GM19238 (cell line): ENCODE results near the gene LPP.

Experiments used
- DNase-seq: peaks from one replicate; pipeline ENCODE4 v3.0.0; 2011; ENCODE audit warnings: low spot score; ENCODE audit not compliant: insufficient read length

The LPP gene

DNA sequence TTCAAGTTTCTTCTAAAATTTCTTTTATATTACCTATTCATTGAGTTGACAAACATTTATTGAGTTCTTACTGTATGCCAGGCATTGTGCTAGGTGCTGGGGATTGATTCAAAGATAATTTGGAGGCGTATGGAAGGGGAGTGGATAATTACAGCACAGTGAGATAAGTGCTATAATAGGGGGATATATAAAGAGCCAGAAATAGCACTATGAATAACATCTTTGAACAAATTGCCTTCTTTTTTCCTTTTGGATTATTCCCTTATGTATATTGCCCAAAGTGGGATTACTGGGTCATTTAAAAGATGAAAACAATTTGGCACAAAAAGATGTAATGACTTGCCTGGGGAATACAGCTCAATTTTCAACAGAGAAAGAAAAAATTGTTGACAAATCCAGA, 64.6 kb downstream of the LPP start:
- no peak for DNase-seq

DNA sequence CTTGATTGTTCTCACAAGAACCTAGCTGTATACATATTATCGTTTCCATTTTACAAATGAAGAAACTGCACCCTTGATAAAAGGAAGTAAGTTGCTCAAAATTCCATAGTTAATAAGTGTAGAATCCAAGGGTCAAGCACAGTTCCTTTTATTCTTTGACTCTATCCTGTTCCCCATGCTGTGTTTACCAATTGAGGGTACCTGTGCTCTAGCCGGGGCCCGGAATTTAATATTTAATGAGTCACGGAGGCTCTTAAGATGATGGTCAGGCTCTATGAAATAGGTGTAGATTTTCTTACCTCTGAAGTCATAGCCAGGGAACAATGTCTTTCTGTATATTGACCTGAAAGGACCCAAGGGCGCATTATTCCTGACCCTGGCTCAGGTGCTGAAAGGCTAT, 65.2 kb downstream of the LPP start:
- no peak for DNase-seq

DNA sequence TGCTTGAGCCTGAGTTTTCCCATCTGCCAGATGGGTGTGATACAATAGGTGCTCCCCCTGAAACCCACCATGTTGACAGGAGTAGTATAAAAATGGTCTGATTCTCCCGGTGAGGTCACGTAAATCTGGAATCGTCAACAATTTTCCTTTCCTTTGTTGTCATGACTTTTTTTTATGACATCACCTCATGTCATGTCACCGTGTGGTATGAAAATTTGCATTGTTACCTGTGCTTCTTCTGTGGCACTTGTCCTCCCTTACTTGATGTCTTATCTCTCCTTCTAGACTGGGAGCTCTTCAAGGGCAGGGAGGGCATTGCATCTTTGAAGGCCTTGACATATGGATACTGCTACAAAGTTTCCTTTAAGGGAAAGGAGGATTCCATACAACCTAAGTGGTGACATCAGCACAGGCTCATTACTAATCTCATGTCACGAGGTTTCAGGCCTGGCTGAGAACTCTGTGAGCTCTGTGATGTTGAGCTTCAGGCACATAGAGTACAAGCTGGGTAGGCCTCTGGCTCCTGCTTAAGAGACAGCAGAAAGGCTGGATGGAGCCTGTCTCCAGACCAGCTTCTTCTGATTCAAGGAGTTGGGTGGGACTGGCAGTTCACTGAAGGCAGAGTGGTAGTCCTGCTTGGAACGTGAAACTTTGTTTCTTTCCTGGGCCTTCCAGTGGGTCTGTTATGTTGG, 66.3 kb downstream of the LPP start:
- DNase-seq = no peak

DNA sequence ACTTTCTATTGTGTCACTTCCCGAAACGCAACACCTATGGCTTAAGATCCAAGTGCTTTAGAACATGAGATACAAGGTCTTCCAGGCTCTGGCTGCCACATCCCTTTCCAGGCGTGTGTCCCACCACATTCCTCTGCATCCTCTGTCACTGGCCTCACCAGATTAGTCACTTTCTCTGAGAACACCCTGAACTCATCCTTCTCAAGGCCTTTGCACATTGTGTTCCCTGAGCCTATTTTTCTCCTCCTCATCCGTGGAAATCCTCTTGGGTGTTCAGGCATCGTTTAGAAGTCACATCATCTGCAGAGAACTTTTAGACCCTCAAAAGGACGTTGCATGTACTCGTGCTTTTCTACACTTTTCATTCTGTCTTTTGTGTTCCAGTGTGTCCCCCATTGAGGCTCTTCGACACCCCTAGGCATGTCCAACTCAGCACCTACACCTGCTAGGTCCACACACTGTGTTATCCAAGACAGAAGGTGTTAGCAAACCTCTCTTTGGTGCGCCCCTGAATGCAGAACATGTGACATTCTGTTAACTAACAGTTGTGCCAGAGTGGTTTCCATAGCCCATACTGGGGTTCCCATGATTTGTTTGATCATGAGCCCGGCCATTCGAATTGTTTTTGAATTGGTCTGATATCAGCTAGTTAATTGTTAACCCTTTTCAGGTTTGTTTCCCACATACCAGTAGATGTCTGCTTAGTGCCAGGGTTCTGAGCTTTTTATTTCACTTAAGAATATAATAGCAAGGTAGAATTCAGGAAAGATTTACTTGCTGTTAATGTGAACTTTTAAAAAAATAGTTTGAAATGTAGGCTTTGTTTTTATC, 67.2 kb downstream of the LPP start:
- DNase-seq = no peak

DNA sequence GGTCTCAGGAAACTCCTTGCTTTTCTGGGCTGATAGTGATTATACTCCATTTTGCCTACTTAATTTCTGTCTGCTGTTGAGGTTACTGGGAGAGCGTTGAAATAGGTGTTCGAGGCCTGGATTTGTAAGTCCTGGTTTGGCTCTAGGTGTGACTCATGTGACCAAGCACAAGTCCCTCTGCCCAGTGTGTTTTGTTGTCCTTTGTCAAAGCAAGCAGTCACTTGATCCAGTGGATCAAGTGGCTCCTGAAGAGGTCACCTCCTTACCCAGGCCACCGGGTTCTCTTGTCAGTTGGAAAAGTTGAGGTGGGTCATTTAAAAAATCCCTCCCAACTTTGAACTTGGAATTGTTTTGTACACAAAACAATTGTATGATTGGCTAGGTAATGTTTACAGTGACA, 70.0 kb downstream of the LPP start:
- no peak for DNase-seq

DNA sequence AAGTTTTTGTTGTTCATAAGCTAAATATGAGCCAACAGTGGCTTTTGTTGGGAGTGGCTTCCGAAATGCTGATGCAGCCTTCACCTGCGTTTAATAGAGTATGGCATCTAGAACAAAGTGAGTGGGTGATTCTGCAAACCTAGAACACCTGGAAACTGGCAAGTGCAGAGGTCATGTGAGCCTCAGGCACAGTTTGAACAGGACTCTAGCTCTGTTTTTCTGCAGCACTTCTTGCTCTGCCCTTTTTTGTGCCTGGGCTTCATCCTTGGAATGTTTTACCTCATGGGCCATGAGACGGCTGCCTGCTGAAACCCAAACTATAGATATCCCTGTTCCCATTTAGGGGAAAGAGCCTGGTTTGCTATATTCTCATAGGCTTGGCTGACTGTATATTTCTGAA, 73.5 kb downstream of the LPP start:
- no peak for DNase-seq

DNA sequence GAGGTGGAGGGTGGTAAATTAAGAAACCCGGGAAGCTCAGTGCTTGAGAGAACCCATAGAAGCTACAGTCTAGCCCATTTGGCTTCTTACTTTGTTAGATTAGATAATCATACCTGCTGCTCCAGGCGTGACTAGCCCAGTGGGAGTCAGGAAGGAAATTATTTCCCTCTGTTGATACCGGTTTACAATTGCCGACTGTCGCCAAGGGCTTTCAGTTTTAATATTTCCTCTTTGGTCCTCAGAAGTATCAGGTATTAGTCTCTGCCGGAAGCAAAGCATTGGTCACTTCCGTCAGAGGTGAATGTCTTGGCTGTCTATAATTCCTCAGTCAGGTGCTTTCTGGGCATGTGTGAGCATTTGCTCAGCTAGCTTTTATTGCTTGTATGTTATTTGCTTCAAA, 75.2 kb downstream of the LPP start:
- no peak for DNase-seq

DNA sequence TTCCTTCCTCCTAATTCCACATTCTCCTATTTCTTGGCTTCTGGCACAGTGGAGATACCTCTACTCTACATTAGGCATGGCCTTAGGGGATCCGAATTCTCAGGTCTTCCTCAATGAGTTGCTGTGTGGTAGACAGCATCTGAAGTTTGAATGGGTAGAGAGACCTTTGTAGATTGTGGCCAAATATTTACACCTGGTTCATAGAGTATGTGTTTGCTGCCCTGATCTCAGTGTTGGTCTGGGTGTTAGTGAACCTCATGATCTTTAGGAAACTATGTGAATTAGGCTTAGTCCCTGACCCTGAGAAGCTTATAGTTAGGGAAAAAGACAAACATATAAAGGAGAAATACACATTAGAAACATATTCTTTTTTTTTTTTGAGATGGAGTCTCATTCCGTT, 75.8 kb downstream of the LPP start:
- no peak for DNase-seq

DNA sequence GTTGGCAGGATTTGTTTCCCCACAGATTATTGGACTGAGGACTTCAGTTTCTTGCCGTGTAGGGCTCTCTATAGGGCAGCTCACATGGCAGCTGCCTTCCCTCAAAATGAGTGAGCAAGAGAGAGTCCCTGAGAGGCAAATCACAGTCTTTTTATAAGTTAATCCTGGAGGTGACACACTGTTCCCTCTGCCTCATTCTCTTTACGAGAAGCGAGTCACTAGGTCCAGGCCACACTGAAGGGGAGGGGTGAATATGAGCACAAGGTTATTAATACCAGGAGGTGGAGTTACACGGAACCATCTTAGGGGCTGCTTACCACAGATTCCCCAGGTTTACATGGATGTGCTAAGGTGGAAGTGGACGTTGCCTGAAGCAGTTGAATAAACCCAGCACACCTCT, 77.0 kb downstream of the LPP start:
- DNase-seq = no peak

DNA sequence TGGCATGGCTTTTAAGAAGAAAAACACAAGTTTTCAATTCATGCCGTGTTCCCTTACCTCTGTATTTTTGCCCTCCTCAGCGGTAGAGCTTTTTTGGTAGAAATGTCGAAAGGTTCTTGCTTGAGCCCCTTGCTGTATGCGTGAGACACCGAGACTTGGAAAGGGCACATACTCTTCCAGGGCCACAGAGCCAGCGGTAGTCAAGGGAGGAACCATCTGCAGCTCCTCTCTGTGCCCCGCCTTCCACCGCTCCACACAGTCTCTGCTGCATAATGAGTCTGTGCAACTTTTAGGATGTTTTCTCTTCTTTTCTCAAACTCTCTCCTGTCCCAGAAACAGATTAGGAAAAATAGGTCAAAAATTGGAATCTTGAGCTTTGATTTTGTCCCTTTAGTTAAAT, 77.5 kb downstream of the LPP start:
- no peak for DNase-seq

DNA sequence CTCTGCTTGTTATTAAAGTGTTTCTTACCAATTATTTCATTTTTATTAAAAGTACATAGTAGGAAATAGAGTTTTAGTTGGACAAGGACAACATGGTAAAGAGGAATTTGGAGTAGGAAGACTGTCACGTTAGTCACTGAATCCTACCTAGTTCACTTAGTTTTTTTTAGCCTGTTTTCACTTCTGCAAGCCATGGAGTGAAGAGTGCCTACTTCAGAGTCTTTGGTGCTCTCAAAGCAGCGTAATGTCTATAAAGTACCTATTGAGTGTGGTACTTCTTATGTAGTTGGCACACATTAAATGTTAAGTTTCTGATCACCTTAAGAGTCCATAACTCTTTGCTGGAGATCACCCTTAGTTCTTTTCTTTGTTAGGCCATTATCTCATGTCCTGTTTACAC, 78.7 kb downstream of the LPP start:
- DNase-seq = no peak

DNA sequence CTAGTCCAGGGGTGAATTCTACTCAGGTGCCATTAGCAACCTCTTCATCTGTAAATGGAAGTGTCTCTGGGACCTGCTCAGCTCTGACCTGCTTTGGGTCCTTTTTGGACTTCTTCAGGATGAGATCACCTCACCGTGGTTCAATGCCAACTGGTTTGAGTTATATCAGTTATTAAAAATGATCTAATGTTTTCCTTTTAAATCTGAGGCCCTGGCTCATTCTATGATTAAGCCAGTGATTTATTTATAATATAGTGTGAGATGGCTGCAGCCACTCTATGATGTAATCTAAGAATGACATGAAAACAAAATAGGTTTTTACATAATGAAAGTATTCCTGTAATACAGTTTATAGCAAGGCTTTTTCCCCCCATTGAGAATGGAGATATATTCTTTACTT, 79.4 kb downstream of the LPP start:
- DNase-seq = no peak

DNA sequence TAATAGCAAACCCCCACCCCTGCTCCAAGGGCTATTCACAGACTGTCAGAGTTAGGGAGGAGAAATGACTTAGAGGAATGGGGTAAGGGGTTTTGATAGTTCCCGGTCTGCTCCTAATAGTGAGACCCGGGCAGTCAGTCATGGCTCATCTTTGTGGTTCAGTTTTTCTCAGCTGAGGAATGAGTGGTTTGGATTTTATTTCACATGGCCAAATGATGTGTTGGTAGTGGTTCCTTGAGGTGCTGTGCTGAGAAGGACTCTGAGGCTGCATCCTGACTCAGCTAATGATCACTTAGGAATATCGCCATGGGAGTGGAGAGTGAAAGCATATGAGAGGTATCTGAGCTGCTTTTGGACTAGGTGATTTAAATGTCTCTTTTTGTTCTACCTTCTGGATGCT, 80.2 kb downstream of the LPP start:
- DNase-seq = no peak

DNA sequence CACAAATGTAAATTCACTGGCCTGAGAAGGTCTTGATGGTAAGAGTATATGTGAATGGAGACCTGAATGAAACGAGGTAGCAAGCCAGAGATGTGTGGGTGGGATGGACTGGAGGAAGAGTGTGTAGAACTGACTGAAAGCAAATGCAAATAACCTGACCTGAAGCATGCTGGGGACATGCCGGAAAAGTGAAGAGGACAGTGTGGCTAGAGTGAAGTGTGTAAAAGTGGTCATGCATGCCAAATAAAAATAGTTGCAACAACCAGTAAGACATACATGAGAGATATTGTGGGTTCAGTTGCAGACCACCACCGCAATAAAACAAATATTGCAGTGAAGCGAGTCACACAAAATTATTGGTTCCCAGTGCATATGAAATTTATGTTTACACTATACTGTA, 82.3 kb downstream of the LPP start:
- no peak for DNase-seq

DNA sequence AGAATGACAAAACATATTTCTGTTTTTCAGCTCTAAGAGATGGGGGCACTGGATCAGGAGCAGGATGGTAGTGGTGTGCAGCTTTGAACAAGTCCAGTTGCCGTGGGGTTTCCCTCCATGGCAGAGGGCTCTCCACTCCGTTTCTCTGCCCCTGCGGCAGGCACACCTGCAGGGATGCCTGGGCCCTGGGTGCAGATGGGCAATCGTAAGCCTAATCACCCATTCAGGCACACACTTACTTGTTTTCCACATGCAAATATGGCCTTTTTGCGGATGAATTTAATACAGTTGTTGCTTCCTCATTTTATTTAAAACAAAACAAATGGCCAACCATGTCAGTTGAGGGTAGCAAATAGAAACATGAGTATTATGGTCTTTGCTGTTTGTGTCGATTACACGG, 85.1 kb downstream of the LPP start:
- DNase-seq = no peak

DNA sequence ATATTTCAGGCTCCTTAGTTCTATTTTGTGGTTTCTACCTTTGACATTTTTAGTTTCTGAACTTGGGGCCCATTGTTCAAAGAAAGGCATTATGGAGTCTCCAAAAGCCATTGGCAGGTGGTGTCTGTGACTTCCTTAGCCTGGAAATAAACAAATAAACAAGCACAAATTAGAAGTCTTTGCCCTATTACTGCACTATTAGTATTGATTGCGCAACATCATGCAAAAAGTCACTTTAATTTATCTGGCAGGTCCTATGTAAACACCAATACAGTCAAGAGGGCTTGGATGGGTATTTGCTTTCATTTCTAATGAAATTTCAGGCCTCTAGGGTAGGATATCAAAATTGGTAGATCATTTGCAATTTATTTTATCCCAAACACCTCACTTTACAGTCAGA, 85.6 kb downstream of the LPP start:
- no peak for DNase-seq

DNA sequence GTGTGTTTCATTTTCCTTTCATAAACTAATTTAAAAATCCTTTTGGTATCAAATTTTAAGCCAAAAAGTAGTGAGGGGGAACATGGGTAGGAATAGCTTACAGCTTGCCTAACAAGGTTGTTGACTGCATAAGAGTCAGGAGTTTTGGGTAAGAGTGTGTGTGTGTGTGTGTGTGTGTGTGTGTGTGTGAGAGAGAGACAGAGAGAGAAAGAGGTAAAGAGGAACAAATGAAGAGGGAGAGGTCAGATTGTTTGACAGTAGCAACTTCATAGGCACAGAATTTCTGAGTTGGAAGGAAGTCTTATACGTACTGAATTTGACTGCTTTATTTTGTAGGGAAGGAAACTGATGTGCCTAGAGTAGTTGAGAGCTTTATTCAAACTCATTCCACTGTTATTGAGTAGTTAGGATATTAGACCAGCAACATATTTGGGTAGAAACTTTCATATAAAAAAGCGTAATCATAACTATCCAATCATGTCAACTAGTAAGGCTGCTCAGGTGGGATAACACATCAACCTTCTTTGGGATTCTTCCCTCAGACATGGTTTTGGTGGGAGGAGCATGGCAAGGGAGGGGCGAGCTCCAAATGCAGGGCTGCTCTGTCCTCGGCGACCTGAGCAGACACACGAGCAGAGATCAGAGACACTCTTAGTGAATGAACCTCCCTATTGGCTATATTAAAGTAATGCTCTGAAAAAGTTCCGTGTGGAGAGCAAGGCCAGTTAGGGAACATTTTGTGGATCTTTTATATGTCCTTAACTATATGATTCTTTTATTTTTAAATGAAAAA, 86.4 kb downstream of the LPP start:
- no peak for DNase-seq

DNA sequence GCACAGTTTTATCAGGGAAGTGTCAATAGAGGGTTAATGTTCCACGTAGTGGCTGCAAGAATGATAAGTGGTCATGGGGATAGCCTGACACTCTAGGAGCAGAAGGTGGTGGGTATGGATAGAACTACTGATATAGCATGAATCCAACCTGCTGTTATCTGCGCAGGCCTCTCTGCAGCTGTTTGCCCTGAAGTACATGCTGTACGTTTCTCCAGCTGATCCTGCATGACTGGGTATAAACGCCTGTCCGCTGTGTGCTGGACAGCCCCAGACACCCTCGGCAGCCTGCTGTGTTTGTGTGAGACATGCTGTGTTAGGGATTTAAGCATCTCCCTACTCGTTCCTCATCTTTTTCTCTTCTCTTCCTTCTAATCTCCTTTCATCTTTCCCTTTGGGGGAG, 87.1 kb downstream of the LPP start:
- DNase-seq = no peak

DNA sequence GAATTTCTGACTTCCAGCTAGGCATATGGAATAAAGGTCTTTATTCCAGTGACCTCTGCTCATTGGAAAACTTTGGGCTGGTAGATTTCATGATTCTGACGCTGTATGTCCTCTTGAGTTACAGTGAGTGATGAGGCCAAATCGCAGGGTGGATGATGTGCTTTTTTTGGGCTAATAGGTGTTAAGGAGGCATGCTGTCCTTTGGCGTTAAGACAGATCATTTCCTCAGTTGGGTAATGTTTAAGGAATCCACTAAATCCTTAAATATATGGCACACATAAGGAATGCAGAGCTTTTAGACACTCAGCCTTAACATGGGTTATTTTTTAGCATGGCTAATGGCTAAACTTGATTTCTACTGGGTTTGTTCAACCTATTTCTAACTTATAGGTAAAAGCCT, 87.9 kb downstream of the LPP start:
- no peak for DNase-seq

DNA sequence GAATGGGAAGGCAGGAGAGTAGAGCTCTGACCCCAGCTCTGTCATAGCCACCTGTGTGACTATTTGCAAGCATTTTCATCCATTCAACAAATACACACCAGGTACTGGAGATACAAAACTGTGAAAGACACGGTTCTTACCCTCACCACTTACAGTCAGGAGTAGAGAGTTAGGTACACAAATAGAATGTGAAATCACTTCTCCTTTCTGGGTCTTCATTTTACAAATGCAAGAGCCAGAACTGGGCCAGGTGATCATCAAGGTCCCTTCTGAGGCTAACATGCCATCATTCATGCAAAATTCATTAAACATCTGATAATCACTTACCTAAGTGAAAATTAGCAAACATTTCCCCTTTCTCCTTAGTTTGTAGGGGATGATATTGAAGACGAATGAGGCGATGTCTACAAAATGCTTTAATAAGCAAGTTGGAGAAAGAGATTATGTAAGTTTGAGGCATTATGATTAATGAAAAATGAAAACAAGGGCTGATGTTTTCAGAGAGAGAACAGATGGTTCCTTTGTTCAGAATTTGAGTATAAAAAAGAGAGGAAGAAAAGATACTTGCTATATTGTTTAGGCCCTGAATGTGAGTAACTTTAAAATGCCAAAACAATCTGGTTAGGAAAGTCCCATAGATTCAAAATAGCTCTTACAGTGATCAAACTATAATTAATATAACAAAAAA, 88.6 kb downstream of the LPP start:
- no peak for DNase-seq

DNA sequence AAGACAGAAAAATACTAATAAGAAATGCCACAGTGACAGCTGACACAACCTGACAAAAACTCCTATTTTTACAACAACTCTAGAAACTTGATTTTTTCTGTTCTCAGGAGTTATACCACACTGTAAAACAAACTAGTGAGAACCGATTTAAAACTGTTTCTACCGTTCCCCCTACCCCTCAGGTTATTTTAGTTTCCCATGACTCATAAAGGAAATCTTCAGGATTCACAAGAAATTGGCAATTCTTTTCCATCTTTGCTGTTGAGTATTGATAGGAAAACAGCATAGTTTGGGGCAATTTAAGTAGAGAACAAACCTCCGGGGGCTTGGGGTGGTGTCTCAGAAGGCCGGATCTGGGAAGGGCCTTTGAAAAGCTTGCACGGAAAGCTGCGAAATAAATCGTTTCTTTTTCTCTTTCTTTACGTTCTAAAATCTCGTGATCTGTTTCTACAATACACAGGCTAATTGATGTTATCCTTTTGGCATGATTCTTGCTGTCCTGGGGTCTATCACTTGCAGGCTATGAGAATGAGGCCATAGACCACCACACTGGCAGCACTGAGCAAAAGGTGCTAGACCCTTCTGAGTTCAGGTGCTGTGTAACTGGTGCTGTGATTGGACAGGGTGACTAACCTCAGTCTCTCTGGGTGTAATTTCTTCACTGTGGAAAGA, 89.3 kb downstream of the LPP start:
- DNase-seq = no peak
